HPDE6-E6E7 (cell line): Measurements from ENCODE around the gene PKP3.
"Not testable (repeated sequence)": the region's sequence is repeated elsewhere in the genome, so short reads cannot be mapped to it uniquely, and the experiment has no call there.

Experiments used
- DNase-seq: peaks from one replicate; pipeline ENCODE4 v3.0.0; 2011; ENCODE audit warnings: missing footprints; ENCODE audit errors: extremely low spot score

PKP3 gene

DNA sequence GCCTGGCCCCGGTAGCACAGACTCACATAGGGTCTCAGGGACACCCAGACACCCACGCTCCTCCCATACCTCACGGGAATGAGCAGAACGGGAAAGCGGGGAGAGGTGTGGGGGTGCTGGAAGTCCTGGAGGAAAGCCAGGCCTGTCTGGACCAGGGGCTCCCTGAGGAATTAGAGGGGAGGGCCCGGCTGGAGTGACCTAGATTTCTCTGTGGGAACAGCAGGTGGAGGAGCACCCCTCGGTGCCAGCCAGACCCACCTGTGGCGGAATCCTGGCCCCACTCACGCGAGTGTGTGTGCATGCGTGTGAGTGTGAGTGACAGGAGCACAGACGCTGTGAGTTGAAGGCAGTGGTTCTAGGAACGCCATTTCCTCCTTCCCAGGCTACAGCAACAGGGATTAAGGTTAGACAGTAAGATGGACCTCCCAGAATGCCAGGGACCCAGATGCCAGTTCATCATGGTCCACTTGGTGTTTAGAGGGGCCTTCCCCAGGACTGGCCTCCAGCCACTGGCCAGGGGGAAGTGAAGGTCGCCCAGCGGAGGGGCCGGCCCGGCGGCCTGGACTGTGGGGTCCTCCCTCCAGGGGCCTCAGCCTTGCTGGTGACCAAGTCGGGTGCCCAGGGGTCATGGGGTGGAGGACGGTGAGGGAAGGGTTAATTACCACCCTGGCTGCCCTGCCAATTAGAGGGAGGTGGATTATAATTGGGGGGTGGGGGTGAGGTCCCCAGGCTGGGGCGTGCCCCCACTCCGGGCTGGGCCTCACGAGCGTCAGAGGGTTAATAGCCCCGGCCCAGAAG is 1.0 kb downstream of the PKP3 start:
- DNase-seq: no peak

DNA sequence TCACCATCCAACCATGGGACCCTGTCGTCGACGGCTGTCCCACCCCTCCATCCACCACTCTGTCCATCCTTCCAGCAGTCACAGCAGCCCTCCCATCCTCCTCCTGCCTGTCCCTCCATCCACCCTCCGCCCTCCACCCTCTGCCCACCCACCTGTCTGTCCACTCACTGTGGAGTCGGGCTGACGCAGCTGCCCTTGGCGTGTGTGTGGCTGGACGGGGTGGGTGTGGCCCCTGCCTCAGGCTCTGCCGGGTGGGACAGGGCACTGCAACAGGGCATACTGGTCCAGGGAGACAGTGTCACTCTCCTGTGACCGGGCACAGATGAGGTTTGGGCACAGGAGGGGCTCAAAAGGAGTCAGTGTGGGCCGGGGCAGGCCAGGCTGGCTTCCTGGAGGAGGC is 1.9 kb downstream of the PKP3 start:
- DNase-seq: no peak

DNA sequence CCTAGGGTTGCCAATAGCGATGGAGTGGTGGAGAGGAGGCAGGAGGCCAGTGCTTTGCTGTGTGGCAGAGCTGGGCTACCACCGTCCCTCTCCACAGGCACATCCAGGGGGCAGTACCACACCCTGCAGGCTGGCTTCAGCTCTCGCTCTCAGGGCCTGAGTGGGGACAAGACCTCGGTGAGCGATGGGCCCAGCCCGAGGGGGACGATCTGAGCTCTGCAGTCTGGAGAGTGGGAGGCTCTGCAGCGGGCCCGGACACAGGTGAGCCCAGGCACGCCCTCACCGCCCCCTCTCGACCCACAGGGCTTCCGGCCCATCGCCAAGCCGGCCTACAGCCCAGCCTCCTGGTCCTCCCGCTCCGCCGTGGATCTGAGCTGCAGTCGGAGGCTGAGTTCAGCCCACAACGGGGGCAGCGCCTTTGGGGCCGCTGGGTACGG is 2.5 kb downstream of the PKP3 start:
- DNase-seq: no peak

DNA sequence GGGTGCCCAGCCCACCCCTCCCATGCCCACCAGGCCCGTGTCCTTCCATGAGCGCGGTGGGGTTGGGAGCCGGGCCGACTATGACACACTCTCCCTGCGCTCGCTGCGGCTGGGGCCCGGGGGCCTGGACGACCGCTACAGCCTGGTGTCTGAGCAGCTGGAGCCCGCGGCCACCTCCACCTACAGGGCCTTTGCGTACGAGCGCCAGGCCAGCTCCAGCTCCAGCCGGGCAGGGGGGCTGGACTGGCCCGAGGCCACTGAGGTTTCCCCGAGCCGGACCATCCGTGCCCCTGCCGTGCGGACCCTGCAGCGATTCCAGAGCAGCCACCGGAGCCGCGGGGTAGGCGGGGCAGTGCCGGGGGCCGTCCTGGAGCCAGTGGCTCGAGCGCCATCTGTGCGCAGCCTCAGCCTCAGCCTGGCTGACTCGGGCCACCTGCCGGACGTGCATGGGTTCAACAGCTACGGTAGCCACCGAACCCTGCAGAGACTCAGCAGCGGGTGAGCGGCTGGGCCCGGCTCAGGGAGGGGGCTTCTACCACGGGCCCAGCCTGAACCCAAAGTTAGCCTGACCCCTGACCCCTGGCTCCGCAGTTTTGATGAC is 3.0 kb downstream of the PKP3 start:
- DNase-seq: no peak

DNA sequence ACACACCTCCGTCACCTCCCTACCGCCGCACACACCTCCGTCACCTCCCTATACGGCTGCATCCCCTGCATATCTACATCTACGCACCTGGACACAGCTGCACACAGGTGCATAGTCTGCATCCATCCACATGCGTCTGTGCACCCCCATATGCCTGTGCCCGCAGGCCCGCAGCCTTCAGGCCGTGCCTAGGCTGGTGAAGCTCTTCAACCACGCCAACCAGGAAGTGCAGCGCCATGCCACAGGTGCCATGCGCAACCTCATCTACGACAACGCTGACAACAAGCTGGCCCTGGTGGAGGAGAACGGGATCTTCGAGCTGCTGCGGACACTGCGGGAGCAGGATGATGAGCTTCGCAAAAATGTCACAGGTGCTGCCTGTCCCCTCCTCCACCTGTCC is 4.8 kb downstream of the PKP3 start:
- DNase-seq: no peak

- DNase-seq: no peak
Observed at GRCh38 chr11:399731-400211, 5.8 kb downstream of the PKP3 start.

DNA sequence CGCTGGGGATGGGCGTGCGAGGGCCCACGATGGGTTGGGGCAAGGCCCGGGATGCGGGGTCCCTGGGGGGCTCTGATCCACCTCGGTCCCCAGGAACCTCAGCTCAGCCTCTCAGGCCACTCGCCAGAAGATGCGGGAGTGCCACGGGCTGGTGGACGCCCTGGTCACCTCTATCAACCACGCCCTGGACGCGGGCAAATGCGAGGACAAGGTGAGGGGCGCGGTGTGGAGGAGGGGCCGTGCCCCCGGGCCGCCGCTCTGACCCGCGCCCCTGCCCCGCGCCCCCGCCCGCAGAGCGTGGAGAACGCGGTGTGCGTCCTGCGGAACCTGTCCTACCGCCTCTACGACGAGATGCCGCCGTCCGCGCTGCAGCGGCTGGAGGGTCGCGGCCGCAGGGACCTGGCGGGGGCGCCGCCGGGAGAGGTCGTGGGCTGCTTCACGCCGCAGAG is 6.3 kb downstream of the PKP3 start:
- no peak for DNase-seq

DNA sequence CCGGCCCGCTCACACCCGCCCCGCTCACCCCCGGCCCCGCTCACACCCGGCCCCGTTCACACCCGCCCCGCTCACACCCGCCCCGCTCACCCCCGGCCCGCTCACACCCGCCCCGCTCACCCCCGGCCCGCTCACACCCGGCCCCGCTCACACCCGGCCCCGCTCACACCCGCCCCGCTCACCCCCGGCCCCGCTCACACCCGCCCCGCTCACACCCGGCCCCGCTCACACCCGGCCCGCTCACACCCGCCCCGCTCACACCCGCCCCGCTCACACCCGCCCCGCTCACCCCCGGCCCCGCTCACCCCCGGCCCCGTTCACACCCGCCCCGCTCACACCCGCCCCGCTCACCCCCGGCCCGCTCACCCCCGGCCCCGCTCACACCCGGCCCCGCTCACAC is 7.2 kb downstream of the PKP3 start:
- not testable (repeated sequence) for DNase-seq

DNA sequence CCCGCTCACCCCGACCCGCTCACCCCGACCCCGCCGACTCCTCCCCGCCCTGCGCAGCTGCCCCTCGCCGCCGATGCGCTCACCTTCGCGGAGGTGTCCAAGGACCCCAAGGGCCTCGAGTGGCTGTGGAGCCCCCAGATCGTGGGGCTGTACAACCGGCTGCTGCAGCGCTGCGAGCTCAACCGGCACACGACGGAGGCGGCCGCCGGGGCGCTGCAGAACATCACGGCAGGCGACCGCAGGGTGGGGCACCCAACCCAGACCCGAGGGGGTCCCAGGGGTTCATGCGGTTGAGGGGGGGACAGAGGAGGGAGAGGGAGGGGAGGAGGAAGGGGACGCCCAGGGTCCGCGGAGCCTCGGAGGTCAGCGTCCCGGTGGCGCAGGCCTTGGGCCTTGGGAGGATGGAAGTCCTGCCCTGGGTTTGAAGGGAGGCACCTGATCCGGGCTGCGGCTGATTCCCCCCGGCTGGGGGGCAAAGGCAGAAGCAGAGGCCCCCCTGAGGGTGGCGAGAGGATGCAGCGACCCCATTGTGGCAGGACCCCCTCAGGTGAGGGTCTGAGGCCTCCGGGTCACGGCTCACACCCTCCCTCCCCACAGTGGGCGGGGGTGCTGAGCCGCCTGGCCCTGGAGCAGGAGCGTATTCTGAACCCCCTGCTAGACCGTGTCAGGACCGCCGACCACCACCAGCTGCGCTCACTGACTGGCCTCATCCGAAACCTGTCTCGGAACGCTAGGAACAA is 9.2 kb downstream of the PKP3 start:
- DNase-seq: no peak

DNA sequence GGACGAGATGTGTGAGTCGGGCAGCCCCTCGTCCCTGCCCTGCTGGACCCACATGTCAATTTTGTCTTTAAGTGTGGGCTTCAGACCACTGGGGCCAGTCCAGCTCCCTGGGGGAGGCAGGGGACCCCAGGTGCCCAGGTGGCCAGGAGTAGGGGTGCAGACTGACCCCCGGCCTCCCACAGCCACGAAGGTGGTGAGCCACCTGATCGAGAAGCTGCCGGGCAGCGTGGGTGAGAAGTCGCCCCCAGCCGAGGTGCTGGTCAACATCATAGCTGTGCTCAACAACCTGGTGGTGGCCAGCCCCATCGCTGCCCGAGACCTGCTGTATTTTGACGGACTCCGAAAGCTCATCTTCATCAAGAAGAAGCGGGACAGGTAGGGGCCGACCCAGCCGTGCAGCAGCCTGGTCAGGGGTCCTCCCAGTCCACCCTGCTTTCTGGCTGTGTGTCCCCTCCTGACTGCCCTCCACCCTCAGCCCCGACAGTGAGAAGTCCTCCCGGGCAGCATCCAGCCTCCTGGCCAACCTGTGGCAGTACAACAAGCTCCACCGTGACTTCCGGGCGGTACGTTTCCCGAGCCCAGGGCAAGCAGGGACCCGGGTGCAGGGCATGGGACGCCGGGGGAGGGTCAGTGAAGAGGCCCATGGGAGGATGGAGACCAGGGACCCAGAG is 9.9 kb downstream of the PKP3 start:
- DNase-seq: no peak

DNA sequence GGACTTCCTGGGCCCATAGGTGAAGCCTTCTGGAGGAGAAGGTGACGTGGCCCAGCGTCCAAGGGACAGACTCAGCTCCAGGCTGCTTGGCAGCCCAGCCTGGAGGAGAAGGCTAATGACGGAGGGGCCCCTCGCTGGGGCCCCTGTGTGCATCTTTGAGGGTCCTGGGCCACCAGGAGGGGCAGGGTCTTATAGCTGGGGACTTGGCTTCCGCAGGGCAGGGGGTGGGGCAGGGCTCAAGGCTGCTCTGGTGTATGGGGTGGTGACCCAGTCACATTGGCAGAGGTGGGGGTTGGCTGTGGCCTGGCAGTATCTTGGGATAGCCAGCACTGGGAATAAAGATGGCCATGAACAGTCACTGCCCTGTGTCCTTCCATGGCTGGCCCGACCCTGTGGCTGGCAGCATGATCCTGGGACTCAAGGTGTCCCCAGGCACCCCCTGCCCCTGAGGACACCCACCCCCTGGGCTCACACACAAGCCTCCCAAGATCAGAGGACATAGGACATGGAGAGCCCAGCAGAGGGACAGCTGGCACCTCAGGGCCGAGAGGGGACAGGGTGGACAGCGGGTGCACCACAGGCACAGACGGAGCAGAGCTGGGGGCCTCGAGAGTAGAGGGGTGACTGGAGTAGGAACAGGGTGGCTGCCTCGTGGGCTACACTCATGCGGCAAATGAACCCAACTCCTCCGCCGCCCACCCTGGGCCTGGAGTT is 10.7 kb downstream of the PKP3 start:
- no peak for DNase-seq

- DNase-seq: no peak
Observed at GRCh38 chr11:405323-405953, 11.4 kb downstream of the PKP3 start.

DNA sequence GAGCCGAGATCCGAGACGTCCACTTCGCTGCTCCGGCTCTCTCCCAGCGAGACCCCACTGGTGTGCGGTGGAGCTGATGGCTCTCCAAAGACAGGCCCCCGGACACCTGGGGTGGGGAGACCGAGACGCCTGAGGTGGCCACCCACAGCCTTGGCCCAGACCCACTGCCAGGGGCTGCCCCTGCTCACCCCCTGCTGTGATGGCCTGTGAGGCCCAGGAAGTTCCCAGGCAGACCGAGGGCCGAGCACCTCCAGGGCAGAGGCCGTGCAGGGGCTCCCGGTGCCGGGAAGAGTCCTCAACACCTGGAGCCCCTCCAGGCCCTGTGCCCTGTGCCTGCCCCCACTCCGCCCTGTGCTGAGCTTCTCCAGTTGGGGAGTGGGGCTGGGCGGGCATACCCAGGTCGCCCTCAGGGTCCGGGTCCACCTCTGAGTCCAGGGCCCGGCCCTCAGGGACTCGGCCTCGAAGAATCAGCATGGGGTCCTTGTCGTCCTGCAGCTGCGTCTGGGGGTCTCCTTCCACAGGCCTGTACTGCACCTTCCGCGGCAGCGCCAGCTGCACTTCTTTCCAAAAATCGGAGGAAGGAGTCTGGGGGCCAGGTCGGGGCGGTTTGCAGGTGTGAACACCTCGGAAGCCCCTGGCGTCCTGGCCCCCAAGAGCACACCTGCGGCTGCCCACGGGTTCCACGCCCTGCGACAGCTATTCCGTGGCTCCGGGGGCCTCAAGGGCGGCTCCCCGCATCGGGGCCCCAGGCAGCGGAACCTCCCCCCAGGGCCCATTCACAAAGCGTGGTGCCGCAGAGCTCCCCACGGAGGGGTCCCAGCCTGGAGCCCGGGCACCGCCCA is 12.2 kb downstream of the PKP3 start:
- DNase-seq: no peak

DNA sequence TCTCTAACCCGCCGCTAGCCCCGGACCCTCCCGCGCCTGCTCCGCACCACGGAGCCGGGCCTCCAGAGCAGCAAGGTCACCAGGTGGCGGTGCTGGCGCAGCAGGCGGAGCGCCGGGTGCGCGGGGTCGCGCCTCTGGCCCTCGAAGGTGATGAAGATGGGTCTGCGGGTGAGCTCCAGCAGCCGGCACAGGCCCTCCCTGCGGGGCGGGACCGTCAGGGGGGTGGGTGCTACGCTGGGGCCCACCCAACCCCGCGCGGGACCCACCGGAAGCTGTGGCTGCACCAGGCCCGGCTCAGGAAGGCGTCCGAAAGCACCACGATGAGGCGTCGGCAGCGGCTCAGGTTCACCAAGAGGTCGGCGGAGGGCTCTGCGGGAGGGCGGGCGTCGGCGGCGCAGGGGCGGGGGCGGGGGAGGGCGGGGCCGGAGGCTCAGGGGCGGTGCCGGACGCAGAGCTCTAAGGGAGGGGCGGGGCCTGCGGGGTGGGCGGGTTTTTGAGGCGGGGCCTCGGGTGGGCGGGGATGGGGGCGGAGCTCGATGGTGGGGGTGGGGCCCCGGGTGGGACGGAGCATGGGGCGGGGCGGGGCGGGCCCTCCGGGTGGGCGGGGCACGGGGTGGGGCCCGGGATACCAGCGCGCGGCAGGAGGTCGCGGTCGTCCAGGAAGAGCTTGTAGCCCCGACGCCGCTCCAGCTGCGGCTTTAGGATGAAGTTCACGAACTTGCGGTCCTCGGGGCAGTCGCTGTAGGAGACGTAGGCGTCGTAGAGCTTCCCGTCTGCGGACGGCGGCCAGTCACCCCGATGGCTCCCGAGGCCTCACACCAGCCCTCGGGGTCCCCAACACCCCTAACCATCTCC is 13.0 kb downstream of the PKP3 start:
- peak; percentile 73 for DNase-seq

GRCh38 chr11:407651-408123 is 13.7 kb downstream of the PKP3 start:
- DNase-seq: no peak

DNA sequence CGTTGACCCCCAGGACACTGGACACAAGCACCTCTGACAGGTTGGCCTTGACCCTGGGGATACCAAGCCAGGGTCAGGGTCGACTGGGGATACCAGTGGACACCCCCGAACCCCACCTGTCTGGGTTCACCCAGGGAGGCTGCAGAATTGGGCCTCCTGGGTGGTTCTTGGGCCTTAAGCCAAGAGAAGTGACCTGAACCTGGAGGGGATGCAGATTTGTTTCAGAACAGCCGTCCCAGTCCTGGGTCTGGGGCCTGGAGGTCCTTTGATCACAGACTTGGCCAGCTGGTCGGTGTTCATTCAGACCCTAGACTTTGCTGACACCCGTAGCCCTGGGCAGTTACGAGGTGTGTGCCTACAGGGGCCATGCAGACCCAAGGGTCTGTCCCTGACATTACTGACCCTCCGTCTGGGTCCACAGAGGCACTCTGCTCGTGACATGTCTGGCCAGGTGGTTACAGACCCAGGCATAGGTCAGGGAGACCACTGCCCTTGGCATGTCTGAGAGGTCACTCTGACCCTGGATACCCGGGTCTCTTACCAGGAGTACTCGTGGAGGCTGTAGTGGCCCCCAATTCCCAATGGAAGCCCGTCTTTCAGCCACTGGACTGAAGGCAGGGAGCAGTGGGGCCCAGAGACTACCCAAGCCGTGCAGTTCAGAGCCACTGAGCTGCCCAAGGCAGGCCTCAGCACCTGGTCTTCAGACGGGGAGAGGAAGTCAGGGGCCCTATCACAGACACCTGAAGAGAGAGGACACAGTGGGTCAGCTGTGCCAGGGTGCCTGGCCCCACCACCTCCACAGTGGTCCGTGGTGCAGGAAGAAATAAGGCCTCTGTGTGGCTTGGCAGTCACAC is 14.4 kb downstream of the PKP3 start:
- DNase-seq: no peak

DNA sequence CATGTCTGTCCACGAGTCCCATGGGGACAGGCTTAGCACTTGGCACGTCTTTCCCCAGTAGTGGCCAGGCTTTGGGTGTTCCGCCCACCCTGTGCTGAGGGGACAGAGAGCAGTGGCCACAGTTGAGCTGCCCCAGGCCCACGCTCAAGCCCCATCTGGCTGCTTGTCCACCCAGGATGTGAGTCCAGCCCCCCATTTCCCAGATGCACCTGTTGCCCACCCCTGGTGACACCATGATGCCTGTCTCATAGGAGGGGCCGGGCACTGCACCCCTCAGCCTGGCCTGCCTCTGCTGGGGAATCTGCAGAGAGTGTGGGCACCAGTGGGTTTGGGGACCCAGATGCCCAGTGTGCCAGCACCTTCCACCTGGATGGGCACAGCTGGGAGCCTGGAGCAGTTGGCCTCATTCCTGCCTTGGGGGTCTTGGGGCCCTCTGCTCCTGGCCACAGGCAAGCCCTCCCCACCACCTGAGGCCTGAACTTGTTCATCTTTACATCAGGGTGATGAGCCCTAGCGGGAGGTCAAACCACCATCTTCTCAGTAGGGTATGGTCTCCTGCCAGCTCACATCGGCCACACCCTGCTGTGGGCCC is 15.1 kb downstream of the PKP3 start:
- DNase-seq: no peak
